GM06990 (cell line): ENCODE data around the gene ODR4.

Experiments
- DNase-seq: peaks from one replicate; pipeline ENCODE4 v3.0.0-alpha.2; 2011; ENCODE audit not compliant: insufficient read length; ENCODE audit errors: extremely low read depth
- H3K27me3 ChIP-seq: replicated peaks from 2 replicates; pipeline ENCODE4 v1.6.0; 2011; ENCODE audit warnings: low read length; ENCODE audit not compliant: control insufficient read depth, insufficient read depth
- H3K36me3 ChIP-seq: 2 replicates; pipeline ENCODE4 v1.5.1; 2011; ENCODE audit warnings: low read length; ENCODE audit not compliant: control insufficient read depth, insufficient read depth
- H3K4me3 ChIP-seq: replicated peaks from 2 replicates; pipeline ENCODE4 v1.5.1; 2011; ENCODE audit warnings: low read depth, mild to moderate bottlenecking, control low read depth, low read length
- CTCF ChIP-seq: IDR thresholded peaks from 2 replicates; pipeline ENCODE4 v1.5.1; 2011; ENCODE audit warnings: low read length, control low read depth, mild to moderate bottlenecking, inconsistent platforms; ENCODE audit not compliant: insufficient read depth, poor library complexity, severe bottlenecking

ODR4 gene

GRCh38 chr1:186418503-186418902, 42.9 kb downstream of the ODR4 start:
- Histone ChIP-seq H3K27me3 (no peaks in the 10 kb centered on the region), H3K4me3 (no peak overlapping the region), H3K36me3 (no peaks in the 10 kb centered on the region; the same call in none of the 2 replicates)
- no peak for TF ChIP-seq CTCF
- no peak for DNase-seq

GRCh38 chr1:186420311-186420710, 44.7 kb downstream of the ODR4 start:
- Histone ChIP-seq H3K4me3 (no peak overlapping the region), H3K36me3 (no peaks in the 10 kb centered on the region; the same call in none of the 2 replicates), H3K27me3 (no peaks in the 10 kb centered on the region)
- DNase-seq = no peak
- no peak for TF ChIP-seq CTCF

DNA sequence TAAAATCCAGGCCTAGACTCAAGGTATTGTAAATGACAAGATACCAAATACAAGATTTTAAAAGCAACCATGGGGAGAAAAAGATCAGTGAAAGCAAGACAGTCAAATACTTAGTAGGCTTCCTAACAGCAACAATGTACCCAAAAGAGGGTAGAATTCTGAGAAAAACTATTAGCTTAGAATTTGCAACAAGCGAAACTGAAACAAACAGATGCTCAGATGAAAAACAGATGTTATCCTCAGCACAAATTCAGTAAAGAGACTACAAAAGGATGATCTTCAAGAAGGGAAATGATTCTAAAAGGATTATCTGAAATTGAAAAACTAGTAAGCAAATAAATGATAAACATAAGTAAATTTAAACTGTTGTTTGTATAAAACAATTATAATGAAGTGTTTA, 45.3 kb downstream of the ODR4 start:
- DNase-seq = peak; percentile 18
- no peak for TF ChIP-seq CTCF
- Histone ChIP-seq H3K4me3 (no peak overlapping the region), H3K27me3 (no peaks in the 10 kb centered on the region), H3K36me3 (no peaks in the 10 kb centered on the region; the same call in 1 of the 2 replicates)

DNA sequence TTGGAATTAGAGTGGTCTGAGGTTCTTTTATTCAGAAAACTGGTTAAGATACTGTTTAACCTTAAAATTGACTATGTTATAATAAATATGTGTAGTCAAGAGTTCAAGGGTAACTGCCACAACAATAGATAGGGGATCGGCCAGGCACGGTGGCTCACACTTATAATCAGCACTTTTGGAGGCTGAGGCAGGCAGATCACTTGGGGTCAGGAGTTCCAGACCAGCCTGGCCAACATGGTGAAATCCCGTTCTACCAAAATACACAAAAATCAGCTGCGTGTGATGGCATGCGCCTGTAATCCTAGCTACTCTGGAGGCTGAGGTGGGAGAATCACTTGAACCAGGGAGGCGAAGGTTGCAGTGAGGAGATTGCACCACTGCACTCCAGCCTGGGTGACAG, 45.8 kb downstream of the ODR4 start:
- Histone ChIP-seq H3K36me3 (no peaks in the 10 kb centered on the region; the same call in 1 of the 2 replicates), H3K27me3 (no peaks in the 10 kb centered on the region), H3K4me3 (no peak overlapping the region)
- DNase-seq = no peak
- no peak for TF ChIP-seq CTCF

- TF ChIP-seq CTCF = no peak
- H3K36me3 ChIP-seq = no peaks in the 10 kb centered on the region; the same call in 1 of the 2 replicates
- H3K27me3 ChIP-seq = no peaks in the 10 kb centered on the region
- H3K4me3 ChIP-seq = no peak overlapping the region
- no peak for DNase-seq
Observed at GRCh38 chr1:186424539-186424938, 48.9 kb downstream of the ODR4 start.

DNA sequence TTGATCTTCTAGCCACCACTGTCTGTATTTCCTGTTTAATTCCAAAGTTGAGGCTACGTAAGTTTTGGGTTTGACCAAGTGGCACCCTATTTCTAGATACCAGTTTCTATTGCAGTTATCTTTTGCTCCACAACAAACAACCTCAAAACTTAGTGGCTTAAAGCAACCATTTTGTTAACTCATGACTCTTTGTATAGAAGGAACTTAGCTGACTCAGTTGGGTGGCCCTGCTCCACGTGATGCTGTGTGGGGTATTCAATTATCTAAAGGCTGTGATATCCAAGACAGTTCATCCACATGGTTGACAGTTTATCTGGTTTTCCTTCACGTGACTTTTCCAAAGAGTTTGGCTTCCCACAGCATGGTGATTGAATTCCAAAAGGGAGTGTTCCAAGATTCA, 50.5 kb downstream of the ODR4 start:
- Histone ChIP-seq H3K4me3 (no peak overlapping the region), H3K27me3 (no peaks in the 10 kb centered on the region), H3K36me3 (no peaks in the 10 kb centered on the region)
- no peak for TF ChIP-seq CTCF
- DNase-seq = no peak
